GM19193 (cell line): ENCODE measurements around the gene USP48.

ENCODE experiments used
- POLR2A ChIP-seq: IDR thresholded peaks from 4 replicates; pipeline ENCODE4 v1.6.1; 2011; ENCODE audit not compliant: insufficient read depth, insufficient read length; ENCODE audit errors: extremely low read depth

Gene USP48

DNA sequence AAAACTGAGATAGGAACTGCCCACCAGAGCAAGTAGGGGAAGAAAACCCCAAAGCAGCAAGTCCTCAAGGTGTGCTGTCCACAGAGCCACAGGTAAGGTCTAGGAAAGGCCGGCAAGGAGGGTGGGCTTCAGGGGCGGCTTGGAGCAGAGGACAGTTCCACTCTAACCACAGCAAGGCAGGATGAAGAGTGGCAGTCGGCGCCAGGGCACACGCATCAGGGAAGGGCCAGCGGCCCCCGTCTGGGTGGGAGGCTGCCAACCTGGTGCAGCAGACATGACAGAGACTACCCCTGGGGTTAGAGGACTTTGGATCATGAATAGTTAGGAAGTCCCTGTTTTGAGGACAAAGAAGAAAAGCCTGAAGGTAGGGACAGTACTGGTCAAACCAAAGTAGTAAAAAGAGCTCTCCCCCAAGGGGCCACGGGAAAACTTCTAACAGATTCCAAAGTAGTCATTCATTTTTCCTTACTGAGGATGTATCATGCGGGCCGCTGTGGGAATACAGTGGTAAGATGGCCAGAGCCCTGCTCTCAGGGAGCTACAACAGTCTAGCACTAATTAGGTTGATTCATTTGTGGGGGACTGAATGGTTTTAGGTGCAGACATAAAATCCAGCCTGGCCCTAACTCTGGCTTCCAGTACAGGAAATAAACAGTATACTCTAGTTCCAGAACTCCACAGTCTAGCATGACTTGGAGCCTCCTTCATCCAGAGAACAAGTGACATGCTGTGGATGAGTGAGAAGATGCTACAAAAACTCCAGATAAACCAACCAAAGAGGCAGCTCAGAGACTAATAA lies 110.3 kb downstream of the USP48 start:
- no peak for TF ChIP-seq POLR2A

DNA sequence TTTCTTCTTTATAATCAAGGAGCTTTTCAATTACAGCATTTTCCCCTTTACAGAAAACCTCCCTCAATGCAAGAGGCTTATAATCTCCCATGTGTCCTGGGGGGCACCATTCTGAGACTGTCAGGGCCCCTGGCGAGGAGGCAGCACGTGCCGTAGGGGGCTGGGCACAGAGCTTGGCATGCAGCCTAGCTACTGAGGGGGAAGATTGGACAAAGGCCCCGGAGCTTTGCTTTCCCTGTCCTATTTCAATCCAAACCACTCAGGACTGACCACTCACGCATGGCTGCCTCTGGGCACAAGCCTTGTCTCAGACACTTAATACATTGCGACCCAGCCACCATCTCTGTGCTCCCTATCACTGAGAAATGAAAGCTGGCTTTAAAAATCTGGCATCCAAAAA lies 111.0 kb downstream of the USP48 start:
- no peak for TF ChIP-seq POLR2A

DNA sequence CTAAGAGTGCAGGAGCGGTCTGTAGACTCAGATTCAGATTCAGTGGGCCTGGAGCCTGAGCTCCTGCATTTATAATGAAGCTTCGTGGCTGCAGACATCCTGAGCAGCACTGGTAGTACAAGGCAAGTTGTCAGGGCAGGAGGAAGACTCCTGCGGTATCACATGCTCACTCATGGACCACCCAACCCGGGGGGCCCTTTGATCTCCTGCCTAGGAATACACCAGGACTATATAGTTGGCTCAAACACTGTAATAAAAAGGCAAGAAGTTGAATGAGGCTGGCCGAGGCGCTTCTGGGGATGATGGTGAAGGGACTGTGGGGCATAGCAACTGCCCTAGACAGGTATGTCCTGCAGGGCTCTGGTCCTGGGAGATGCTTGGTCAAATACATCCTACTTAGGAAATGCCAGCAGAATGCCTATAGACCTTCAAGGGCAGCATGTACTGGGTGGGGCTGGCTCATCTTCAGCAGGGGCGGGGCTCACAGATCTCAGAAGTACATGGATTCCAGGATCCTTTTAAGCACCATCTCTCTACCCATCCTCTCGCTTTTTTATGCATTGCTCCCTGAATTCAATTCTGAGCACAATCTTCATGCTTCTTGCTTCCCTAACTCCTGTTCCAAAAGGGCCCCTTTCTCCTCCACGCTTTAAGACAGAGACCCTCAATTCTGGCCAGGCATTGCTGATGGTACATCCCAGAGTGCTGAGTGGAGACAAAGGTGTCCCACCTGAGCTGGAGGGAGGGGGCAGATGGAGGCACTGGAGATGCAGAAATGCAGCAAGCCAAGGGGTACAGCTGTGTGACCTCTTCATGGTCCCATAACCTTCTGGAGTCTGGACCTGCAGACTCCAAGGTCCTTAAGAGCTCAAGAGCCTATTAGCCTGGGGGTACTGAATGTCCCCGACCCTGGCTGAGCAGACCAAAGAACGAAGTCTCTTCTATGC lies 111.7 kb downstream of the USP48 start:
- TF ChIP-seq POLR2A, result no peak

DNA sequence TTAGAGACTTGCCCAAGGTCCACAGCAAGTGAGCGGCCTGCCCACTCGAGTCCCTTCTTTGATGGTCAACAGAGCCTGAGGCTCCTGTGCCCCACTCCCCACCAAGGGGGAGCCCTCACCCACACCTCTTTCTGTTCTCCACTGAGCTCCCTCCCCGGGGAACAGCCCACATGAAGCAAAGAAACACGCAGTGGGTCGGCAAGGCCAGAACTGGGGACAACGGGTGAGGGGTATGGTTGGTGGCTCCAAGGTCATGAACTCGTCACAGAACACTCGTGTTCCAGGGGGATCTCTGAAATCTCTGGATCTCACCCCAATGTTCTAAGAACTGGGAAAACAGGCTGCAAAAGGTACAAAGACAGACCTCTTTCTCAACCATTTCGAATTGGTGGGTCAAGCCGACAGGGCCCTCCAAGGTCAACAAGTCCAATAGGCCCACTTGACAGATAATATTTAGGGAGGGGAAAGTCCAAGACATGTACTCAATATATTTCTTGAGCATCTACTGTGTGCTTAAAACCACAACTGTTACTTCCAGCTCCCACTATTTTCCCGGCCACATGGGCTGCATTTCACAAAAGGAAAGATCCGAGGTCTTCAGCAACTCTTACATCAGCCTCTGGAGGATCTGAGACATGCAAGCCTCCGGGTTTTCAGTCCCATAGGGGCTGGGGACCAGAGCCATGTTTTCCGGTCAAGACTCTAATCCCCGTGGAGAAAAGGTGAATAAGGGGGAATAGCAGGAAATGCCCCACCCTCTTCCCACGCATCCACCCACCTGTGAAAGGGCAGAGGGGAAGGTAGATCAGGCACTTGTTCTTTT lies 112.7 kb downstream of the USP48 start:
- no peak for TF ChIP-seq POLR2A

DNA sequence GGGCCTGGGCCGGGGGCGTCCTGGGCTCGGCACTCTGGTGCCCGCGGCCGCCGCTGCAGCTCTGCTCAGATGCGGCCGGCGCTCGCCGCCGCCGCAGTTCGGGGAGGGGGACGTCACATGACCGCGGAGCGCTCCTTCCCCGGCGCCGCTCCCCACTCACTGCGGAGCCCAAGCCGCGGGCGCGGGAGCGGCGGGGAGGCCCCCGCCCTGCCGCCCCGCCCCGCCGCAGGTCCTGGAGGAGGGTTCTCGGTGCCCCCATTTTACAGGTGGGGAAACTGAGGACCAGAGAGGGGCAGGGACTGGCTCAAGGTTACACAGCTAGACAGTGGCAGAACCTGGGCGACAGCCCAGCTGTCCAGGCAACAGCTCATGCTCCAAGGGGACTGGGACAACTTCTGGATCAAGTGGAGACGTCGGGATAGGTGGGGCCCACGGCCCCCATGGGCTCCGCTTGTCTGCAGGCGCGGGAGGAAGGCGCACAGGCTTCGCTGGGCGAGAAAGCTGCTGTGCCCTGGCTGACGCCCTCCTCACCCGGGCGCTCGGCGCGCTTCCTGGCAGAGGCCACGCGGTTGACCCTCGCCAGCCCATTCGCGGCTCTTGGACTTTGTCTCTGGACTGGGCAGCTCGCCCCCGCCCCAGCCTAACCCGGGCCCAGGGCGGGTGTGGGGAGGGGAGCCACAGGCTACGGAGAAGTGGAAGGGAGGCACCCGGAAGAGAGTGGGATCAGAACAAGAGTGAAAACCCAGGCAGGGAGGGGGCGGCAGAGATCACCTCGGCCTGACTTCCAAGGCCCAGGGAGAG lies 113.5 kb downstream of the USP48 start, which contains the start of gene RAP1GAP:
Gene RAP1GAP (minus strand): TSS at position 100 of the 801 bp plus-strand sequence. CDS start 49,325 bp downstream, outside the sequence.
- no peak for TF ChIP-seq POLR2A

DNA sequence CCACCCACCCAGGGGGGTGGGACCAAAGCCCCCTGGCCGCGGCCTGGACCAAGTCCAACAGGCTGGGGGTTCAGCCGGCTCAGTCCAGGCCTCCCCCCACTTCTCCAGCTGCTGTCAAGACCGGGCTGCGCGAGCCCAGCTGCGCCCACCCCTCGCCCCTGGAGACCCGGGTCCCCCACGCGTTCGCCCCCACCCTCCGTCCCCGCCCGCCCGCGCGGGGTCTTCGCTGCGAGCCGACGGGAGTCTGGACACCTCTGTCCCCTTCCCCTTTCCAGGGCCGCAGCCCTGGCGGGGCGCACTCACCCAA lies 114.0 kb downstream of the USP48 start:
- no peak for TF ChIP-seq POLR2A

DNA sequence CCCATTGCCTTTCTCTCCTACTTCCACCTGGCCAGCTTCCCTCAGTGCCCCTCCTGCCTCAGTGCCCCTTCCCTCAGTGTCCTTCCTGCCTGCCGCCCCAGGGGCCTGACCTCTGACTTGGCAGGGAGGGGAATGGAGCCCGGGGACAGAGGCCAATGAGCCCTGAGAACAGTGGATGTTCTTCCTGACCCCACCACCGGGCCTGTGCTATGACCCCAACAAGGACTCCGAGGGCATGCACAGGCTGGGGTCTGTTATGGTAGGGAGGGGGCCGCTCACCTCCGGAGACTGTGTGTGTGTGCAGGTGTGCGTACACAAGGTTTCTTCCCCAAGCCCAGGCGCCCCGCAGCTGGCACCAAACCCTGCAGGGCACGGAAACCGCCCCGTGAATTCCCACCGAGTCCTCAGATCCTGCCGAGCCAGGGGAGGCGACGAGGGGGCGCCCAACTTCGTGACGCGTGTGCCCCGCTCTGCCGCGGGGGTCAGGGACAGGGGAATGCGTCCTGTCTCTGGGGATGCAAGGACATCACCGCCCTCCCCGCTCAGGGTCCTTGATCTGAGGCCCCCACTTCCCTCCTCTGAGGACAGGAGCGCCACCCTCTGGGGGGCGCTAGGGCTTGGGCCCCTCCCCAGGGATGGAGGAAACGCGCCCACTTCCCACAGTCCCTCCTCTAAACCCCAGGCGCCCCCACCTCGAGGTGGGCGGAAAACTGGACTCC lies 114.6 kb downstream of the USP48 start:
- TF ChIP-seq POLR2A, result no peak

DNA sequence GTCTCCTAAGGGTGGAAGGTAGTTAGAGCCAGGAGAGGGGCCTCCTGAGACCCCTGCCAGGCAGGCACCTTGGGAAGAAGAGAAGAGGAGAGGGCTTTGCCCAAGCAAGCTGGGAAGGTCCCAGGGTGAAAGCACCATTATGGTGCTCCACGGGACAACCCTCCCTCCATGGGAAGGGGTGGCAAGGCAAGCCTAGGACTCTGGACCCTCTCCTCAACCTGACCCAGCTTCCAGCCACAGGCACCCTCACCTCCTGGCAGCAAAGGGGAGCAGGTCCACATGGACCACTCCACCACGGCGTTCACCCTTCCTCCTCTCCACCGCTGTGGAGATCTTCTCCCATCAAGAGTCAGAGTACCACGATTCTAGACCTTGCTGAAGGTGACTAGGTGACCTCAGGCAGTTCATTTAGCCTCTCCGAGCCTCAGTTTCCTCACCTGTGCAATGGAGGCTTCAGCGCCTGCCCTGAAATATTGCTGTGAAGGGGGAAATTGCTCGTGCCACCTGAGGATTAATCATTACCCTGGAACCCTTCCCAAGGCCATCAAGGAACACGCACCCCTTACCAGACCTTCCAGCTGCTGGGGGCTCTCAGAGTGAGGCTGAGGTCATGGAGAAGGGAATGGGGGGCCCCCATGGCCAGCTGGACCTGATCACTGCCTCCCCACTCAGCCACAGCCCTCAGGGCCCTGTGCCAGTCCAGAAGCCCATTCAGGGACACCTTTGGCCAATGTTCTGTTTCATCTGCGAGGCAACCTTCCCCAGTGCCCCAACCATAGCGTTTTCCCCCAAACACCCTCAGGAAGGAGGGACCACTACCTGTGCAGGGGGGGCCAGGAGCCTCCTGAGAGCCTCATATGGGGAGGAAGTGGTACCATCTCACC lies 115.4 kb downstream of the USP48 start:
- TF ChIP-seq POLR2A, result no peak

DNA sequence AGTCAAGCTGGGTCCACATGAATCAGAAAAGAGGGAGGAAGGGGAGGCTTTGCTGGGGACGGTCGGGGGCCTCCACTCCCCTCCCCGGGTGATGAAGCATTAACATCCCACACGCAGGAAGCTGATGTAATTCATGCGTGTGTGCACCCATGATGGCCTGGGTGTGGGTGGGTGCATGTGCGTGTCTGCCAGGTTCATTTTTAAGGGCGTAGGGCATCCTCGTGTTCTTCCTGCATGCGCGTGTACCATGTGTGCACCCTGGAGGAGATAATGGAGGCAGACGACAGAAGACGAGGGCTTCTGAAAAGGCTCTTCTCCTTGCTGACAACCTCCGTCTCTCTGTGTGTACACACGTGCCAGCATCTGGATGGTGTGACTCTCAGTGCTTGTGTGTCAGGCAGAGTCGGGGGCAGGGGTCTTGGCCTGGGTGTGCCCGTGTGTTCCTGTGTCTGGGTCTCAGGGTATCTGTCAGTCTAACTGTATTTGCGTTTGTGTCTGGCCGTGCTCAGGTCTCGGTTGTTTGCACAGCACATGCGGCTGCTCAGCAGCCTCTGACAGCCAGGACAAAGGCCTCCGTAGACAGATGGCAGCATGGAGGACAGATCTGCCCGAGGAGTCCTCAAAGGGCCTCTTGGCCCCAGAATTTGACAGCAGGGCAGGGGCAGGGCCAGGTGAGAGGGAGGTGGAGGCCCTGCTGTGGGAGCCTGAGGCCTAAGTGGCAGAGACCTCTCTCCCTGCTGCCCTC lies 116.2 kb downstream of the USP48 start:
- no peak for TF ChIP-seq POLR2A

DNA sequence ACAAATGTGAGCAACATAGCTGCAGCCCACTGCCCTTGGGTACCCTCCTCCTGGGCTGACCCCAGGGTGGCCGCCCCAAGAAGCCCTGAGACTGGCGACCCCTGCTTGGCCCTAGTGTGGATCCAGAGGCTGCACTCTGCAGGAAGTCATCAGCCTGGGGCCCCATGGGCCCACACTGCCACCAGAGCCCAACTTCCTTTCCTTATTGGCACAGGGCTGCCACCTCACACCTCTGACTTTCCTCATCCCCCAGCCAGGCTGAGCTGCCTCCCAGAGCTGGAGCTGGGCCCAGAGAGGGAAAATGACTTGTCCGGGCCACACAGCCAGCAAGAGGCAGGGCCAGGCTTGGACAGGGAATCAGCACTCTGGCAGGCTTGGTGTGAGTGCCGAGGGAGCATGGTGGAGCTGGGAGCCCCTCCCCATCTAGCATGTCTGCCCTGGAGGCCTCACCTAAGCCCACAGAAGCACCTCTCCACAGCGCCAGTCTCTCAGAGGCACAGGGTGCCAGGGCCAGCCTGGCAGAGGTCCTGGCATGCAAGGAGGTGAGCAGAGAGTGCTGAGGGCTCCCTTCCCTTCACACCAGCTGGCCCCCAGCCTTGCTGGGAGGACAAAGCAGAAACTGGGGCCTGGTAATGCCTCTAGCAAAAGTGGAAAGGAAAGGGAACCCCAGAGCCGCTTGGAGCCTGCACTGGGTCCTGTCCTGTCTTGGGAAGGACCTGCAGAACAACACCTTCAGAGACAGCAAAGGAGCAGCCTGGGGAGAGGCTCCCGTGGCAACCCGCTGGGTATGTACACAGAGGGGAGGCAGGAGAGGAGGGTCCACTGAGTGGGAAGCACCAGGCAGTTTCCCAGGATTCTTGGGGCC lies 117.0 kb downstream of the USP48 start:
- no peak for TF ChIP-seq POLR2A
